GM12865 (cell line): ENCODE measurements around the gene DROSHA.

Experiments used
- DNase-seq: peaks from one replicate; pipeline ENCODE4 v3.0.0; 2010; ENCODE audit warnings: low read depth
- H3K4me3 ChIP-seq: 2 replicates; pipeline ENCODE4 v1.5.1; 2011; ENCODE audit warnings: mild to moderate bottlenecking, low read depth, low read length, control low read depth
- CTCF ChIP-seq: IDR thresholded peaks from 2 replicates; pipeline ENCODE4 v1.5.1; 2011; ENCODE audit warnings: low read length, control low read depth, low read depth, inconsistent platforms; ENCODE audit not compliant: insufficient read depth; ENCODE audit errors: missing control alignments

The DROSHA gene

GRCh38 chr5:31477516-31477915, 54.4 kb downstream of the DROSHA start:
- no peak for TF ChIP-seq CTCF
- no peak for DNase-seq
- no peak overlapping the region for H3K4me3 ChIP-seq

- no peak for DNase-seq
- no peak for TF ChIP-seq CTCF
- H3K4me3 ChIP-seq: no peak overlapping the region
Measured at GRCh38 chr5:31476738-31477141, 55.2 kb downstream of the DROSHA start.

GRCh38 chr5:31471916-31472315, 60.0 kb downstream of the DROSHA start:
- no peak overlapping the region for H3K4me3 ChIP-seq
- no peak for TF ChIP-seq CTCF
- no peak for DNase-seq

- no peak for TF ChIP-seq CTCF
- no peak for DNase-seq
- no peak overlapping the region for H3K4me3 ChIP-seq
Measured at GRCh38 chr5:31471040-31471439, 60.9 kb downstream of the DROSHA start.

GRCh38 chr5:31470608-31471007, 61.3 kb downstream of the DROSHA start:
- TF ChIP-seq CTCF: no peak
- no peak for DNase-seq
- no peak overlapping the region for H3K4me3 ChIP-seq

- H3K4me3 ChIP-seq: no peak overlapping the region
- TF ChIP-seq CTCF: no peak
- no peak for DNase-seq
Measured at GRCh38 chr5:31469886-31470285, 62.0 kb downstream of the DROSHA start.

- no peak for TF ChIP-seq CTCF
Measured at GRCh38 chr5:31469466-31469865, 62.4 kb downstream of the DROSHA start.

More at GRCh38 chr5:31469466-31469865, 62.4 kb downstream of the DROSHA start:
- no peak for DNase-seq
- H3K4me3 ChIP-seq: no peak overlapping the region
